B cell (primary cell): Measurements from ENCODE around the gene PKM. TPM values are rescaled to one million over a fixed set of nuclear protein-coding genes. Genes with fewer than 3 reads are reported as not detected.

Experiments used
- ATAC-seq: fragments of 200-7000 bp; cut with Tn5 transposase; one replicate; pipeline ENCODE4 v1.10.0; 2021; ENCODE audit warnings: low read depth, mild to moderate bottlenecking, moderate number of reproducible peaks, moderate library complexity
- CTCF ChIA-PET: fragments of 350-600 bp; sonication (Branson Sonifier 250); formaldehyde crosslinking; loops from one replicate; lab custom pipeline; 2021; ENCODE audit warnings: antibody characterized with exemption, inconsistent platforms; lab: Charles Lee
- POLR2A ChIA-PET: fragments of 350-600 bp; sonication (Branson Sonifier 250); formaldehyde crosslinking; loops from one replicate; lab custom pipeline; 2021; ENCODE audit warnings: antibody characterized with exemption; lab: Charles Lee
- DNase-seq: peaks from one replicate; pipeline ENCODE4 v3.0.0; 2013
- H2AFZ ChIP-seq: 2 replicates; pipeline ENCODE4 v1.6.1; 2012; ENCODE audit warnings: mild to moderate bottlenecking, low read depth, low read length; ENCODE audit not compliant: insufficient read depth, poor library complexity, severe bottlenecking
- H3K27ac ChIP-seq, 2 donors: 1 replicate in 1 of 2; 2 replicates in 1 of 2; pipeline ENCODE4 v1.5.1; 2012 to 2013; ENCODE audit warnings: low read length in 2 of 2, mild to moderate bottlenecking in 2 of 2, moderate library complexity in 1 of 2
- H3K27me3 ChIP-seq, 4 experiments: fragments of 200-600 bp in 1 of 4; sonication (generic) in 1 of 4; replicated peaks in 1 of 4; 1 replicate in 2 of 4; 2 replicates in 2 of 4; pipeline versions ENCODE4 v1.6.1 to v1.7.0; 2013 to 2016; ENCODE audit warnings: low read length in 3 of 4, mild to moderate bottlenecking in 2 of 4, mixed read lengths in 1 of 4, moderate library complexity in 1 of 4; ENCODE audit not compliant: insufficient read depth in 4 of 4, control insufficient read depth in 3 of 4; ENCODE audit errors: control extremely low read depth in 1 of 4
- H3K36me3 ChIP-seq, 2 experiments: replicated peaks in 1 of 2; 1 replicate in 1 of 2; 2 replicates in 1 of 2; pipeline versions ENCODE4 v1.6.1 to v1.7.1; 2013; ENCODE audit warnings: low read length in 1 of 2; ENCODE audit not compliant: insufficient read depth in 2 of 2, control insufficient read depth in 1 of 2; ENCODE audit errors: control extremely low read depth in 1 of 2, extremely low read depth in 1 of 2
- H3K4me1 ChIP-seq, 2 donors: fragments of 200-600 bp in 1 of 2; sonication (generic) in 1 of 2; 1 replicate in 1 of 2; 2 replicates in 1 of 2; pipeline versions ENCODE4 v1.5.1 to v1.6.1; 2013 to 2017; ENCODE audit warnings: low read length in 2 of 2; ENCODE audit not compliant: control insufficient read depth in 2 of 2, insufficient read depth in 2 of 2
- H3K4me2 ChIP-seq: replicated peaks from 2 replicates; pipeline ENCODE3; 2012; ENCODE audit warnings: mild to moderate bottlenecking, low read depth, low read length; ENCODE audit not compliant: poor library complexity, severe bottlenecking
- H3K4me3 ChIP-seq, 5 experiments: fragments of 200-600 bp in 1 of 5; sonication (generic) in 1 of 5; 1 replicate in 3 of 5; 2 replicates in 2 of 5; pipeline versions ENCODE4 v1.5.1 to v1.7.0; 2011 to 2016; ENCODE audit warnings: low read length in 4 of 5, mild to moderate bottlenecking in 4 of 5, low read depth in 2 of 5, control low read depth in 1 of 5, moderate library complexity in 1 of 5; ENCODE audit not compliant: insufficient read depth in 1 of 5; ENCODE audit errors: control extremely low read depth in 1 of 5, extremely low read depth in 1 of 5
- H3K79me2 ChIP-seq: fragments of 200-600 bp; sonication (generic); one replicate; pipeline ENCODE4 v1.6.0; 2016; ENCODE audit warnings: low read length; ENCODE audit not compliant: control insufficient read depth, insufficient read depth
- H3K9ac ChIP-seq: fragments of 200-600 bp; sonication (generic); 2 replicates; pipeline ENCODE4 v1.6.1; 2017; ENCODE audit warnings: mild to moderate bottlenecking, low read length, moderate library complexity
- H3K9me3 ChIP-seq, 3 donors: one replicate each; pipeline versions ENCODE4 v1.6.1 to v1.7.1; 2013; ENCODE audit warnings: low read length in 2 of 3; ENCODE audit not compliant: control insufficient read depth in 2 of 3, insufficient read depth in 1 of 3; ENCODE audit errors: control extremely low read depth in 1 of 3
- H4K20me1 ChIP-seq: 2 replicates; pipeline ENCODE4 v1.6.0; 2012; ENCODE audit warnings: mild to moderate bottlenecking, low read length; ENCODE audit not compliant: insufficient read depth, control insufficient read depth, poor library complexity, severe bottlenecking
- H3K27ac Mint-ChIP-seq: one replicate; pipeline ENCODE4 v1.8.0; 2021; ENCODE audit warnings: mixed read lengths
- H3K27me3 Mint-ChIP-seq: one replicate; pipeline ENCODE4 v1.8.0; 2021; ENCODE audit warnings: mixed read lengths
- H3K4me1 Mint-ChIP-seq: one replicate; pipeline ENCODE4 v1.8.0; 2021; ENCODE audit warnings: mixed read lengths
- H3K4me3 Mint-ChIP-seq: one replicate; pipeline ENCODE4 v1.8.0; 2021; ENCODE audit warnings: mixed read lengths
- H3K9me3 Mint-ChIP-seq: one replicate; pipeline ENCODE4 v1.8.0; 2022; ENCODE audit warnings: mixed read lengths; ENCODE audit not compliant: insufficient read depth
- EZH2 ChIP-seq: IDR thresholded peaks from 2 replicates; pipeline ENCODE4 v1.6.1; 2012; ENCODE audit warnings: borderline replicate concordance, low read depth, mild to moderate bottlenecking, moderate library complexity, low read length; ENCODE audit not compliant: insufficient read depth, poor library complexity, severe bottlenecking
- WGBS: methylation state at CpG from one replicate; pipeline ENCODE4 v1.1.5; 2013; ENCODE audit warnings: missing lambda C conversion rate; ENCODE audit not compliant: insufficient coverage; 5-methylcytosine and 5-hydroxymethylcytosine counted together
- intact Hi-C: fragments of 100-400 bp; cut with micrococcal nuclease; formaldehyde crosslinking; loops from one replicate; pipeline ENCODE4 v1.10.0; 2022
- polyA plus RNA-seq: library from polyadenylated mRNA; depleted of rRNA; stranded (reverse); fragments of >200 nt; gene quantifications from 2 replicates; pipeline ENCODE4 v1.2.3, GENCODE V29; 2012
- total RNA-seq, 2 donors: library from RNA; stranded (reverse); fragments of 120-200 nt in 1 of 2; gene quantifications; 1 replicate in 1 of 2; 2 replicates in 1 of 2; pipeline versions ENCODE4 v1.2.3 to v1.2.4, GENCODE V29; 2013 to 2022
- TF ChIP-seq, protein P1 (sequence below): fragments of 200-600 bp; IDR thresholded peaks from one replicate; pipeline ENCODE4 v1.8.0; 2022; ENCODE audit warnings: antibody characterized with exemption, mild to moderate bottlenecking

Gene PKM
- total and polyA plus RNA-seq, 2 donors (not counting 1 experiment from before 2014, with no cell fraction given), result 179 to 323 TPM

DNA sequence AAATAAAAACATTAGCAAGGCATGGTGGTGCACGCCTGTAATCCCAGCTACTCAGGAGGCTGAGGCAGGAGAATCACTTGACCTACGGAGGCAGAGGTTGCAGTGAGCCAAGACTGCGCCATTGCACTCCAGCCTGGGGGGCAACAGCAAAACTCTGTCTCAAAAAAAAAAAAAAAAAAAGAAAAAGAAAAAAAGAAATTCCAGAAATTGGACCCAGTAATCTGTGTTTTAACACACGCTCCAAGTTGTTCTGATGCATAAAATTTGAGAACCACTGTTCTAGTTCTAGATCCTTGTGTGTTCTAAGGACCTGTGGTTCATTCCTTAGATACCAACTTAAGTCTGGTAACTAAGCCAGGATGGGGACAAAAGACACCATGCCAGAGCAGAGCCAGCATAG lies 38.7 kb upstream of the PKM start:
- H3K27ac ChIP-seq, result no peak overlapping the region
- H3K9me3 Mint-ChIP-seq, result no peaks in the 10 kb centered on the region
- H3K4me2 ChIP-seq, result no peak overlapping the region
- DNase-seq, result no peak
- no peaks in the 10 kb centered on the region for H3K27me3 ChIP-seq
- no peak overlapping the region for H3K4me3 ChIP-seq
- H3K4me3 Mint-ChIP-seq, result no peak overlapping the region
- H3K27me3 Mint-ChIP-seq, result no peaks in the 10 kb centered on the region
- no peak overlapping the region for H2AFZ ChIP-seq
- intact Hi-C loops, result no loop called here
- ChIA-PET POLR2A (no interaction called here), CTCF (no interaction called here)
- H3K79me2 ChIP-seq, result peaks cover 9% of the 10 kb centered on the region
- H3K4me1 ChIP-seq, result peaks cover 16 to 23% of the 10 kb centered on the region in 2 donors
- ATAC-seq, result no peak
- H3K9ac ChIP-seq, result no peak overlapping the region
- H3K27ac Mint-ChIP-seq, result no peak overlapping the region
- TF ChIP-seq, protein P1, sequence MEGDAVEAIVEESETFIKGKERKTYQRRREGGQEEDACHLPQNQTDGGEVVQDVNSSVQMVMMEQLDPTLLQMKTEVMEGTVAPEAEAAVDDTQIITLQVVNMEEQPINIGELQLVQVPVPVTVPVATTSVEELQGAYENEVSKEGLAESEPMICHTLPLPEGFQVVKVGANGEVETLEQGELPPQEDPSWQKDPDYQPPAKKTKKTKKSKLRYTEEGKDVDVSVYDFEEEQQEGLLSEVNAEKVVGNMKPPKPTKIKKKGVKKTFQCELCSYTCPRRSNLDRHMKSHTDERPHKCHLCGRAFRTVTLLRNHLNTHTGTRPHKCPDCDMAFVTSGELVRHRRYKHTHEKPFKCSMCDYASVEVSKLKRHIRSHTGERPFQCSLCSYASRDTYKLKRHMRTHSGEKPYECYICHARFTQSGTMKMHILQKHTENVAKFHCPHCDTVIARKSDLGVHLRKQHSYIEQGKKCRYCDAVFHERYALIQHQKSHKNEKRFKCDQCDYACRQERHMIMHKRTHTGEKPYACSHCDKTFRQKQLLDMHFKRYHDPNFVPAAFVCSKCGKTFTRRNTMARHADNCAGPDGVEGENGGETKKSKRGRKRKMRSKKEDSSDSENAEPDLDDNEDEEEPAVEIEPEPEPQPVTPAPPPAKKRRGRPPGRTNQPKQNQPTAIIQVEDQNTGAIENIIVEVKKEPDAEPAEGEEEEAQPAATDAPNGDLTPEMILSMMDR, result no peak
- TF ChIP-seq EZH2, result no peak
- peaks cover 38% of the 10 kb centered on the region for H3K4me1 Mint-ChIP-seq
- peaks cover 13 to 40% of the 10 kb centered on the region in 2 experiments for H3K36me3 ChIP-seq
- 100% methylated on average over 3 of the region's 4 CpGs for WGBS
- H3K9me3 ChIP-seq, result no peaks in the 10 kb centered on the region
- H4K20me1 ChIP-seq, result peaks cover 5% of the 10 kb centered on the region

DNA sequence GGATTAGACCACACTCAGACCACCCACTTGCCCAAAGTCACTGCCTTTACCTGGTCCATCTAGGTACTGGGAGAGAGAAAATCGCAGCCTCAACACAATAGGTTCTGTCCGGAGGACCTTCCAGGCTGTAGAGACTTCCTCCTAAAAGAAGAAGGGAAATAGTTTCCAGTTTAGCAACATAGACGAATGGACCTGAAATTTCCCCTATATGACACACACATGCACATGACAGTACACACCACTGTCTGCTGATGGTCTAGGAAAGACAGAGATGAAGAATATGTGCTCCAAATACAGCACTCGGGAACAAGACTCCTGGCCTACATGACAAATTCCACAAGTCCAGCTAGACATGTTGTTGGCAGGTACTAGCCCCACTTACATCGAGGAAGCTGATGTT lies 34.0 kb upstream of the PKM start:
- Mint-ChIP-seq H3K4me3 (no peak overlapping the region), H3K4me1 (peaks cover 5% of the 10 kb centered on the region), H3K27me3 (no peaks in the 10 kb centered on the region), H3K9me3 (no peaks in the 10 kb centered on the region), H3K27ac (no peak overlapping the region)
- H3K27me3 ChIP-seq, result no peaks in the 10 kb centered on the region
- DNase-seq, result no peak
- no CpG with 5 or more reads among the region's 5 CpGs for WGBS
- H3K79me2 ChIP-seq, result no peaks in the 10 kb centered on the region
- ATAC-seq, result no peak
- peaks cover 15 to 85% of the 10 kb centered on the region in 2 experiments for H3K36me3 ChIP-seq
- H3K27ac ChIP-seq, result no peak overlapping the region
- H3K4me2 ChIP-seq, result no peak overlapping the region
- no peaks in the 10 kb centered on the region for H4K20me1 ChIP-seq
- H3K4me3 ChIP-seq, result no peak overlapping the region
- no peaks in the 10 kb centered on the region for H3K9me3 ChIP-seq
- no peak overlapping the region for H3K9ac ChIP-seq
- CTCF ChIA-PET, result interaction anchor here (1.1 to 1.4 kb wide), 2 partner anchors 15 to 65 kb away, joined by 3 read pairs; no protein-coding TSS in a partner anchor
- TF ChIP-seq, protein P1, result no peak
- TF ChIP-seq EZH2, result no peak
- intact Hi-C loops, result no loop called here
- no peak overlapping the region for H2AFZ ChIP-seq
- POLR2A ChIA-PET, result no interaction called here
- H3K4me1 ChIP-seq, result no peaks in the 10 kb centered on the region
